Tibial nerve (tissue), 4 donors: ENCODE data around the gene FBXL19.

Experiments used
- CTCF ChIP-seq, 5 experiments: fragments of 200-600 bp in 3 of 5; fragments of 450-650 bp in 2 of 5; sonication (generic) in 3 of 5; IDR thresholded peaks; one replicate each; pipeline ENCODE4 v1.5.1; 2016 to 2019; ENCODE audit warnings: antibody characterized with exemption in 5 of 5, mild to moderate bottlenecking in 3 of 5, moderate library complexity in 2 of 5
- EP300 ChIP-seq, 2 donors: sonication (generic); formaldehyde crosslinking; IDR thresholded peaks; one replicate each; pipeline ENCODE4 v1.6.1; 2017; ENCODE audit warnings: antibody characterized with exemption in 2 of 2, mild to moderate bottlenecking in 1 of 2
- POLR2A ChIP-seq, 2 donors: fragments of 450-650 bp; IDR thresholded peaks; one replicate each; pipeline ENCODE4 v1.6.1; 2017; ENCODE audit warnings: antibody characterized with exemption in 2 of 2, mild to moderate bottlenecking in 2 of 2, moderate library complexity in 2 of 2

GRCh38 chr16:30920891-30921290, 2.5 kb upstream of the FBXL19 start:
- TF ChIP-seq CTCF (IDR thresholded peaks at IDR 0.05) (no peak), POLR2A (IDR thresholded peaks at IDR 0.05) (no peak), EP300 (IDR thresholded peaks at IDR 0.05) (no peak)
